Muscle of leg (tissue), 11 donors: ENCODE measurements around the gene DOCK1. TPM values are rescaled to one million over a fixed set of nuclear protein-coding genes. Genes with fewer than 3 reads are reported as not detected.

ENCODE experiments used
- DNase-seq: peaks from one replicate; pipeline ENCODE4 v3.0.0; 2013
- H3K27ac ChIP-seq: one replicate; pipeline ENCODE4 v1.5.1; 2013; ENCODE audit warnings: mild to moderate bottlenecking, low read length, control low read depth
- H3K27me3 ChIP-seq: one replicate; pipeline ENCODE4 v1.6.1; 2013; ENCODE audit warnings: low read length; ENCODE audit not compliant: control insufficient read depth, insufficient read depth
- H3K36me3 ChIP-seq: one replicate; pipeline ENCODE4 v1.6.1; 2013; ENCODE audit warnings: low read length; ENCODE audit not compliant: control insufficient read depth, insufficient read depth
- H3K4me1 ChIP-seq: one replicate; pipeline ENCODE4 v1.6.1; 2013; ENCODE audit warnings: low read length; ENCODE audit not compliant: control insufficient read depth, insufficient read depth
- H3K4me3 ChIP-seq: one replicate; pipeline ENCODE4 v1.5.1; 2013; ENCODE audit warnings: low read length, control low read depth
- H3K9me3 ChIP-seq: replicated peaks from 2 replicates; pipeline ENCODE4 v1.6.1; 2013; ENCODE audit warnings: low read depth, low read length; ENCODE audit not compliant: control insufficient read depth
- WGBS: methylation state at CpG from one replicate; pipeline ENCODE4 v1.1.5; 2013; ENCODE audit warnings: missing lambda C conversion rate; ENCODE audit not compliant: insufficient coverage; 5-methylcytosine and 5-hydroxymethylcytosine counted together
- polyA plus RNA-seq, 8 donors: library from polyadenylated mRNA; unstranded; fragments of 120-200 nt; gene quantifications; one replicate each; pipeline versions ENCODE4 v1.2.1 to v1.2.3, GENCODE V29; 2013; ENCODE audit warnings: inconsistent platforms in 1 of 8, low replicate concordance in 1 of 8; ENCODE audit not compliant: insufficient read length in 8 of 8, insufficient read depth in 1 of 8
- total RNA-seq: library from RNA; stranded (reverse); fragments of 120-200 nt; gene quantifications from one replicate; pipeline ENCODE4 v1.2.4, GENCODE V29; 2013

The DOCK1 gene
- total and polyA plus RNA-seq, 9 donors: 27.3 to 52.9 (median 37.1) TPM

GRCh38 chr10:127067542-127068194 is 162.4 kb downstream of the DOCK1 start:
- H3K36me3 ChIP-seq: peaks cover 60% of the 10 kb centered on the region
- no CpG with 5 or more reads among the region's 4 CpGs for WGBS
- DNase-seq: no peak

DNA sequence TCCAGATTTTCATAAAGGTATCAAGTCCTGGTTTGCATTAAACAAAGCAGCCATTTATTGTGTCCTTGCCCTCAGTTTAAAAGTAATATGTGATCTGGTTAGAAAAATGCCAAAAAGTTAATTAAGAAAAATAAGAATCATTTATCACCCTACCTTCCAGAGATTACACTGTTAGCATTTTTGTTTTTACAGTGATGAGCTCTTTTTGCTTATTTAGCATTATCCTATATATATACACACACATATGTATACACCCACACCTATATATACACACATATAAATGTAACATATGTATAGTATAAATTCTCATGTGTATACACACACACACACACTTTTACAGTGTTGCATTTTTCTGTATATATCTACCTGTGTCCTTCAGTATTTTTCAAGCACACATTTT is 163.3 kb downstream of the DOCK1 start:
- no peaks in the 10 kb centered on the region for H3K4me1 ChIP-seq
- H3K36me3 ChIP-seq: peaks cover 57% of the 10 kb centered on the region
- H3K4me3 ChIP-seq: no peak overlapping the region
- DNase-seq: no peak
- H3K27ac ChIP-seq: no peak overlapping the region
- no peaks in the 10 kb centered on the region for H3K27me3 ChIP-seq
- H3K9me3 ChIP-seq: no peaks in the 10 kb centered on the region

More at GRCh38 chr10:127067542-127068194, 162.4 kb downstream of the DOCK1 start:
- Histone ChIP-seq H3K9me3 (no peaks in the 10 kb centered on the region), H3K27me3 (no peaks in the 10 kb centered on the region), H3K27ac (no peak overlapping the region), H3K4me1 (no peaks in the 10 kb centered on the region), H3K4me3 (no peak overlapping the region)

- H3K27me3 ChIP-seq: no peaks in the 10 kb centered on the region
- no peak for DNase-seq
- H3K36me3 ChIP-seq: peaks cover 54% of the 10 kb centered on the region
- H3K27ac ChIP-seq: no peak overlapping the region
- no peak overlapping the region for H3K4me3 ChIP-seq
- 100% methylated on average over 3 of the region's 4 CpGs for WGBS
- H3K9me3 ChIP-seq: no peaks in the 10 kb centered on the region
- no peaks in the 10 kb centered on the region for H3K4me1 ChIP-seq
These were observed 164.2 kb downstream of the DOCK1 start for GRCh38 chr10:127069436-127069835.

GRCh38 chr10:127071126-127071525 is 165.9 kb downstream of the DOCK1 start:
- 80% methylated on average over 1 of the region's 2 CpGs for WGBS
- no peaks in the 10 kb centered on the region for H3K9me3 ChIP-seq
- no peak overlapping the region for H3K4me3 ChIP-seq
- H3K4me1 ChIP-seq: no peaks in the 10 kb centered on the region
- H3K36me3 ChIP-seq: peaks cover 55% of the 10 kb centered on the region
- H3K27me3 ChIP-seq: no peaks in the 10 kb centered on the region
- DNase-seq: no peak
- H3K27ac ChIP-seq: no peak overlapping the region

GRCh38 chr10:127073666-127074065 is 168.4 kb downstream of the DOCK1 start:
- no peak overlapping the region for H3K27ac ChIP-seq
- WGBS: 86% methylated on average over 2 of the region's 3 CpGs
- peaks cover 55% of the 10 kb centered on the region for H3K36me3 ChIP-seq
- no peaks in the 10 kb centered on the region for H3K27me3 ChIP-seq
- H3K9me3 ChIP-seq: no peaks in the 10 kb centered on the region
- H3K4me3 ChIP-seq: no peak overlapping the region
- DNase-seq: no peak
- no peaks in the 10 kb centered on the region for H3K4me1 ChIP-seq

DNA sequence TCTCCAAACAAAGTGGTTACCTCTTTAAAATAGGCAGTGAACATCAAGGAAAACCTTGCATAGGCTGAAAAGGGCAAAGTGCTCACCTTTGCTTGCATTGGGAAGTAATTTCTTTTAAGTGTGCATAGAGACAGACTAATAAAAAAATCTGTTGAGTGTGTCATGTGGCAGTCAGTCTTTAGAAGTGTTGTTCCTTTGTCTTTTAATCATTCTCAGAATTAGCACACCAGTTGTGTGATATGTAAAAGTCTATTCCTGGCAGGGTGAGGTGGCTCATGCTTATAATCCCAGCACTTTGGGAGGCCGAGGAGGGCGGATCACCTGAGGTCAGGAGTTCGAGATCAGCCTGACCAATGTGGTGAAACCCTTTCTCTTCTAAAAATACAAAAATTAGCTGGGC is 174.2 kb downstream of the DOCK1 start:
- DNase-seq: no peak
- H3K4me3 ChIP-seq: no peak overlapping the region
- WGBS: 100% methylated on average over 2 of the region's 3 CpGs
- no peaks in the 10 kb centered on the region for H3K27me3 ChIP-seq
- no peaks in the 10 kb centered on the region for H3K4me1 ChIP-seq
- H3K27ac ChIP-seq: no peak overlapping the region
- H3K36me3 ChIP-seq: peaks cover 34% of the 10 kb centered on the region
- H3K9me3 ChIP-seq: no peaks in the 10 kb centered on the region

DNA sequence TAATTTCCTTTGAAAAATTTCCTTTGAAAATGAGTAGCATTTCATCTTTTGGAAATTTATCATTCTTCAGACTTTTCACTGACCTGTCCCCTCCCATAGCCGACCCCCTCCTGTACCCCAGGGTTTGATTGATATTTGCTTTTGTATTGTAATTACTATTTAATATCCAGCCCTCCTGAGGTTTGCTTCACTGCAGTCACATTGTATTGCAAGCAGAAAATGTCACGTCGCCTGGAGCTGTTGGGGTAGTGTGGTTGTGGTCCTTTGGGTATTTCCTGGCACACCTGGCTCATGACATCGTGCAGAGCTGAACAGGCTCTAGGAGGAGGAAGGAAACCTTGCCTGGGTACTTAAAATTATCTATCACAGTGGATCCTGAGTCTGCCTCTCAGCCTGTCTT is 175.1 kb downstream of the DOCK1 start:
- no peaks in the 10 kb centered on the region for H3K27me3 ChIP-seq
- DNase-seq: no peak
- no peaks in the 10 kb centered on the region for H3K9me3 ChIP-seq
- 80% methylated on average over 2 of the region's 4 CpGs for WGBS
- peaks cover 37% of the 10 kb centered on the region for H3K36me3 ChIP-seq
- no peaks in the 10 kb centered on the region for H3K4me1 ChIP-seq
- H3K27ac ChIP-seq: no peak overlapping the region
- no peak overlapping the region for H3K4me3 ChIP-seq

- Histone ChIP-seq H3K27ac (no peak overlapping the region), H3K36me3 (peaks cover 23% of the 10 kb centered on the region), H3K9me3 (no peaks in the 10 kb centered on the region), H3K4me1 (no peaks in the 10 kb centered on the region), H3K27me3 (no peaks in the 10 kb centered on the region), H3K4me3 (no peak overlapping the region)
- WGBS: 96% methylated on average over 6 of the region's 10 CpGs
- DNase-seq: peak; percentile 9
These were observed 176.7 kb downstream of the DOCK1 start for GRCh38 chr10:127081851-127082345.

DNA sequence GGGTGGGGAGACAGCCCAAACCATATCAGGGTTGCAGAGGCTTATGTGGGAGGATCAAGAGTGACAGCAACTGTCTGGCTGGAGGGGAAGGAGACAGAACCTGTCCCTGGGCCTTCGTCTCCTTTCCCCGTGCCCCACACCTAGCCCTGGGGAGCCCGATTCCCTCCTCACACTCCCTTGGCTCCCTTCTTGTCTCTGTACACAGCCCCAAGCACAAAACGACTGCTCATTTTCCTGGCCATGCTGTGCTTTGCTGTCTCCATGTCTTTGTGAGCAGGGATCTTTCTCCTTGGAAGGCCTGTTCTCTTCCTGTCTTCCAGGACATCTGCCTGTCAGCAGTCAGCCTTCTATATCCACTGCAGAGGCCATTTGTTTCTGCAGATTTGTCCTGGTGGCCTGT is 177.4 kb downstream of the DOCK1 start:
- no peak overlapping the region for H3K4me3 ChIP-seq
- H3K9me3 ChIP-seq: no peaks in the 10 kb centered on the region
- no peak overlapping the region for H3K27ac ChIP-seq
- DNase-seq: no peak
- peaks cover 18% of the 10 kb centered on the region for H3K36me3 ChIP-seq
- H3K27me3 ChIP-seq: no peaks in the 10 kb centered on the region
- WGBS: 93% methylated on average over 4 of the region's 4 CpGs
- no peaks in the 10 kb centered on the region for H3K4me1 ChIP-seq

- 75% methylated on average over 1 of the region's 5 CpGs for WGBS
These were observed 180.7 kb downstream of the DOCK1 start for GRCh38 chr10:127085957-127086356.

GRCh38 chr10:127088908-127089307 is 183.7 kb downstream of the DOCK1 start:
- no peak for DNase-seq
- 96% methylated on average over 8 of the region's 10 CpGs for WGBS
- Histone ChIP-seq H3K36me3 (peaks cover 7% of the 10 kb centered on the region), H3K27me3 (no peaks in the 10 kb centered on the region), H3K27ac (no peak overlapping the region), H3K9me3 (no peaks in the 10 kb centered on the region), H3K4me1 (no peaks in the 10 kb centered on the region), H3K4me3 (no peak overlapping the region)

More at GRCh38 chr10:127085957-127086356, 180.7 kb downstream of the DOCK1 start:
- H3K27ac ChIP-seq: no peak overlapping the region
- H3K27me3 ChIP-seq: no peaks in the 10 kb centered on the region
- no peaks in the 10 kb centered on the region for H3K9me3 ChIP-seq
- H3K4me3 ChIP-seq: no peak overlapping the region
- H3K36me3 ChIP-seq: peaks cover 16% of the 10 kb centered on the region
- no peak for DNase-seq
- no peaks in the 10 kb centered on the region for H3K4me1 ChIP-seq
